PC-9 (cell line): ENCODE data around the gene PPP3R1. TPM values are rescaled to one million over a fixed set of nuclear protein-coding genes. Genes with fewer than 3 reads are reported as not detected.

ENCODE experiments used
- BruUV-seq: library from RNA; stranded (reverse); fragments of 400-500 nt; replicated peaks from 2 replicates; lab custom pipeline; 2021; lab: Mats Ljungman, UMichigan
- CTCF ChIA-PET: fragments of 300-600 bp; sonication (Branson Sonifier 250); formaldehyde crosslinking; loops from one replicate; lab custom pipeline; 2022; ENCODE audit warnings: antibody characterized with exemption; lab: Charles Lee
- POLR2A ChIA-PET: fragments of 300-600 bp; sonication (Branson Sonifier 250); formaldehyde crosslinking; loops from one replicate; lab custom pipeline; 2022; ENCODE audit warnings: antibody characterized with exemption; ENCODE audit not compliant: unreplicated experiment; lab: Charles Lee
- DNase-seq, 2 experiments: peaks; one replicate each; pipeline versions ENCODE4 v3.0.0 to v3.0.0-alpha.2; 2015 to 2022; ENCODE audit warnings: mixed read lengths in 1 of 2
- H2AFZ ChIP-seq: fragments of 200-600 bp; sonication (generic); 2 replicates; pipeline ENCODE4 v1.8.1; 2017; ENCODE audit warnings: antibody characterized with exemption
- H3F3A ChIP-seq: fragments of 200-600 bp; sonication (generic); 2 replicates; pipeline ENCODE4 v1.8.1; 2017; ENCODE audit warnings: antibody characterized with exemption, mild to moderate bottlenecking, low read depth; ENCODE audit not compliant: insufficient read depth
- H3K27ac ChIP-seq: fragments of 200-600 bp; sonication (generic); 2 replicates; pipeline ENCODE4 v1.6.1; 2016; ENCODE audit warnings: mixed run types
- H3K27me3 ChIP-seq: fragments of 200-600 bp; sonication (generic); 2 replicates; pipeline ENCODE4 v1.6.1; 2016; ENCODE audit warnings: low read depth, mixed run types; ENCODE audit not compliant: insufficient read depth
- H3K36me3 ChIP-seq: fragments of 200-600 bp; sonication (generic); 2 replicates; pipeline ENCODE4 v1.6.1; 2016; ENCODE audit warnings: low read depth, mixed run types
- H3K4me1 ChIP-seq: fragments of 200-600 bp; sonication (generic); replicated peaks from 2 replicates; pipeline ENCODE4 v1.6.1; 2016; ENCODE audit warnings: mixed run types; ENCODE audit not compliant: insufficient read depth
- H3K4me2 ChIP-seq: fragments of 200-600 bp; sonication (generic); 2 replicates; pipeline ENCODE4 v1.6.1; 2017; ENCODE audit warnings: mixed run types
- H3K4me3 ChIP-seq: fragments of 200-600 bp; sonication (generic); 2 replicates; pipeline ENCODE4 v1.6.1; 2016; ENCODE audit warnings: mixed run types
- H3K79me2 ChIP-seq: fragments of 200-600 bp; sonication (generic); 2 replicates; pipeline ENCODE4 v1.6.1; 2017; ENCODE audit warnings: low read depth, mixed run types
- H3K9me2 ChIP-seq: fragments of 200-600 bp; sonication (generic); 2 replicates; pipeline ENCODE4 v1.8.1; 2017; ENCODE audit warnings: mild to moderate bottlenecking; ENCODE audit not compliant: insufficient read depth
- H3K9me3 ChIP-seq: fragments of 200-600 bp; sonication (generic); 2 replicates; pipeline ENCODE4 v1.8.1; 2016; ENCODE audit warnings: low read depth; ENCODE audit not compliant: insufficient read depth
- H4K20me1 ChIP-seq: fragments of 200-600 bp; sonication (generic); 2 replicates; pipeline ENCODE4 v1.8.1; 2017; ENCODE audit not compliant: insufficient read depth
- EZH2 ChIP-seq: fragments of 200-600 bp; sonication (generic); IDR thresholded peaks from 2 replicates; pipeline ENCODE4 v1.8.0; 2017; ENCODE audit warnings: antibody characterized with exemption, low read depth
- intact Hi-C: fragments of 100-400 bp; cut with micrococcal nuclease; formaldehyde crosslinking; loops from one replicate; pipeline ENCODE4 v1.10.0; 2022; ENCODE audit not compliant: unreplicated experiment
- total RNA-seq: library from RNA; stranded (reverse); gene quantifications from 2 replicates; pipeline ENCODE4 v1.2.3, GENCODE V29; 2021
- TF ChIP-seq, protein P1 (sequence below): fragments of 200-600 bp; sonication (generic); conservative IDR thresholded peaks from 2 replicates; pipeline ENCODE4 v1.6.1; 2017; ENCODE audit warnings: mixed run types, antibody characterized with exemption, mild to moderate bottlenecking, moderate library complexity

The PPP3R1 gene
- total RNA-seq, 1 experiment from 2014 or later = 67.5 TPM

DNA sequence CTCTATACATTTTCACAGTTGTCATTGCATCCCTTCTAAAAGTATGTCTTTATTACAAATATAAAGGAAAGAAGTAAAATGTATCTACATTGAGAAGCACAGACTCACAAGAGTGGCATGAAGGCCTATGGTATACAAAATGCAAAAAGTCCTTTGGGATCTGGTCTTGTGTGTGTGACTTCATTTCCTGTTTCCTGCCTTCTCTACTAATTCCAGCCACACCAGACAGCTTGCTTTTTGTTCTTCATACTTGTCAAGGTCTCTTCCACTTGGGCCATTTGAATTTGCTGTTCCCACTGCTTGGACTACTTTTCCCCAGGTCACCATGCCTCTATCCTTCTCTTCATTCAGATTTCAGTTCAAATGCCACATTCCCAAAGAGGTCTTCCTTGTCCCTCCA is 101.3 kb downstream of the PPP3R1 start:
- ChIA-PET POLR2A (no interaction called here), CTCF (no interaction called here)
- no peak for DNase-seq
- no TSS peak for BruUV-seq
- H3K4me2 ChIP-seq = no peak overlapping the region
- H3K36me3 ChIP-seq = no peaks in the 10 kb centered on the region
- no peaks in the 10 kb centered on the region for H4K20me1 ChIP-seq
- no peaks in the 10 kb centered on the region for H3K9me3 ChIP-seq
- peaks cover 16% of the 10 kb centered on the region for H3K79me2 ChIP-seq
- no peak overlapping the region for H3K4me3 ChIP-seq
- no peak overlapping the region for H3K27ac ChIP-seq
- TF ChIP-seq, protein P1, sequence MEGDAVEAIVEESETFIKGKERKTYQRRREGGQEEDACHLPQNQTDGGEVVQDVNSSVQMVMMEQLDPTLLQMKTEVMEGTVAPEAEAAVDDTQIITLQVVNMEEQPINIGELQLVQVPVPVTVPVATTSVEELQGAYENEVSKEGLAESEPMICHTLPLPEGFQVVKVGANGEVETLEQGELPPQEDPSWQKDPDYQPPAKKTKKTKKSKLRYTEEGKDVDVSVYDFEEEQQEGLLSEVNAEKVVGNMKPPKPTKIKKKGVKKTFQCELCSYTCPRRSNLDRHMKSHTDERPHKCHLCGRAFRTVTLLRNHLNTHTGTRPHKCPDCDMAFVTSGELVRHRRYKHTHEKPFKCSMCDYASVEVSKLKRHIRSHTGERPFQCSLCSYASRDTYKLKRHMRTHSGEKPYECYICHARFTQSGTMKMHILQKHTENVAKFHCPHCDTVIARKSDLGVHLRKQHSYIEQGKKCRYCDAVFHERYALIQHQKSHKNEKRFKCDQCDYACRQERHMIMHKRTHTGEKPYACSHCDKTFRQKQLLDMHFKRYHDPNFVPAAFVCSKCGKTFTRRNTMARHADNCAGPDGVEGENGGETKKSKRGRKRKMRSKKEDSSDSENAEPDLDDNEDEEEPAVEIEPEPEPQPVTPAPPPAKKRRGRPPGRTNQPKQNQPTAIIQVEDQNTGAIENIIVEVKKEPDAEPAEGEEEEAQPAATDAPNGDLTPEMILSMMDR = no peak
- TF ChIP-seq EZH2 = no peak
- H3K4me1 ChIP-seq = no peaks in the 10 kb centered on the region
- intact Hi-C loops = no loop called here
- no peaks in the 10 kb centered on the region for H3K9me2 ChIP-seq
- H2AFZ ChIP-seq = no peak overlapping the region
- no peaks in the 10 kb centered on the region for H3K27me3 ChIP-seq
- no peaks in the 10 kb centered on the region; the same call in 1 of the 2 replicates for H3F3A ChIP-seq

DNA sequence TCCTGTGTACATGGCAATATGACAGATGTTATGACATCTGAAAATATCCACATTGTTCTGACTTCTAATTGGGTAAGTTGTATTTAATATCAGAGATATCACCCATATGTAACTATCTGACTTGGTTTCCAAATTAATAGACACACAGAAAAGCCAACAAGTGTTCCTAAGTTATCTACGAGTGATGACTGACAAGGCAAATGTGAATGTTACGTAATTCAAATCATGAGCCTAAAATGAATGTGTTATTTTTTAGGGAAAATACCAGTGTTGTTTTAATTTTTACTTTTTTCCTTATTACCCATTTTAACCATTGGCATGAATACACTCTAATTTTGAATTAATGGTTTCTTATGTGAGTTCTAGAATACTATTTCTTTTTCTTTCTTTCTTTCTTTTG is 110.5 kb downstream of the PPP3R1 start:
- no peaks in the 10 kb centered on the region for H3F3A ChIP-seq
- BruUV-seq = no TSS peak
- H3K27me3 ChIP-seq = no peaks in the 10 kb centered on the region
- H3K36me3 ChIP-seq = no peaks in the 10 kb centered on the region
- CTCF ChIA-PET = no interaction called here
- H2AFZ ChIP-seq = no peak overlapping the region
- H4K20me1 ChIP-seq = peaks cover 6% of the 10 kb centered on the region; the same call in 1 of the 2 replicates
- TF ChIP-seq, protein P1 = no peak
- TF ChIP-seq EZH2 = no peak
- H3K27ac ChIP-seq = no peak overlapping the region
- intact Hi-C loops = no loop called here
- no peak for DNase-seq
- no peaks in the 10 kb centered on the region for H3K9me3 ChIP-seq
- no peaks in the 10 kb centered on the region for H3K9me2 ChIP-seq
- no peak overlapping the region for H3K4me3 ChIP-seq
- H3K4me2 ChIP-seq = no peak overlapping the region
- POLR2A ChIA-PET = no interaction called here
- H3K79me2 ChIP-seq = no peaks in the 10 kb centered on the region
- no peaks in the 10 kb centered on the region for H3K4me1 ChIP-seq

DNA sequence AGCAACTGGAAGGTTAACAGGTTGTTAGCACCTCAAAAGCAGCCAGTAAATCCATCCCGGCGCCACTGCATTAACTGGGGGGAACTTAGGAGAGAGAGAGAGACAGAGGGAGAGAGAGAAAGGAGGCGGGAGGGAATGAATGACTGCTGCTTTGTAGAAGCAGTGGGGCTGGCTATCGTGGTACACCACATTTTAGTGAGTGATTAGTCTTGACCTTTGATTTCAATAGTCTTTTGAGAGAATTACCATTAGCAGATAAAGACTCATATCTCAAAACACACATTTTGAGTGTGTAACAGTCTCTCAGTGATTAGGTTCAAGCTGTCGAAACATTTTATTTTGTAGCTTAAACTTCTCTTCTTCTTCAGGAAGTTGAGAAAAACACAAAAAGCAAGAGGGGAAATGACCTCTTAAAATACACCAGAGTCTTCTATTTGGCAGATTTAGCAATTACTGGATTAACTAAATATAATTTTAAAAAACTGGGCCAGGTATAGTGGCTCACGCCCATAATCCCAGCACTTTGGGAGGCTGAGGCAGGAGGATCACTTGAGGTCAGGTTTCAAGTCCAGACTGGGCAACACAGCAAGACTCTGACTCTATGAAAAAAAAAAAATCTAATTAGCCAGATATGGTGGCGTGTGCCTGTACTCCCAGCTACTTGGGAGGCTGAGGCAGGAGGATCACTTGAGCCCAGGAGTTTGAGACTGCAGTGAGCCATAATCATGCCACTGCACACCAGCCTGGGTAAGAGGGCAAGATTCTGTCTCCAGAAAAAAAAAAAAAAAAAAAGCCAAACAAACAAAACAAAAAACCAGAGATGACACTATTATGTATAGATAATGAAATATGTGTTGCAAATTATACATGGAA is 116.6 kb downstream of the PPP3R1 start:
- no peaks in the 10 kb centered on the region for H3K27me3 ChIP-seq
- H3K4me1 ChIP-seq = no peaks in the 10 kb centered on the region
- CTCF ChIA-PET = no interaction called here
- H3K36me3 ChIP-seq = no peaks in the 10 kb centered on the region
- H3K4me3 ChIP-seq = no peak overlapping the region
- H3K27ac ChIP-seq = no peak overlapping the region
- H4K20me1 ChIP-seq = no peaks in the 10 kb centered on the region
- no peaks in the 10 kb centered on the region for H3K9me3 ChIP-seq
- no peaks in the 10 kb centered on the region for H3K79me2 ChIP-seq
- H3K4me2 ChIP-seq = no peak overlapping the region
- no peak overlapping the region for H2AFZ ChIP-seq
- no peaks in the 10 kb centered on the region for H3F3A ChIP-seq
- BruUV-seq = no TSS peak
- H3K9me2 ChIP-seq = no peaks in the 10 kb centered on the region
- TF ChIP-seq, protein P1 = no peak
- no peak for TF ChIP-seq EZH2
- no peak for DNase-seq
- POLR2A ChIA-PET = no interaction called here
- intact Hi-C loops = no loop called here
